Stimulated activated CD8-positive, alpha-beta memory T cell treated with anti-CD3 and anti-CD28 coated beads, Interleukin-2, amount 100 ng/mL, for 48 hours (primary cell): Measurements from ENCODE around the gene TPK1.

Experiments used
- DNase-seq, 2 donors: peaks; one replicate each; pipeline ENCODE4 v3.0.0-alpha.2; 2020; ENCODE audit warnings: low read depth in 2 of 2

Gene TPK1

DNA sequence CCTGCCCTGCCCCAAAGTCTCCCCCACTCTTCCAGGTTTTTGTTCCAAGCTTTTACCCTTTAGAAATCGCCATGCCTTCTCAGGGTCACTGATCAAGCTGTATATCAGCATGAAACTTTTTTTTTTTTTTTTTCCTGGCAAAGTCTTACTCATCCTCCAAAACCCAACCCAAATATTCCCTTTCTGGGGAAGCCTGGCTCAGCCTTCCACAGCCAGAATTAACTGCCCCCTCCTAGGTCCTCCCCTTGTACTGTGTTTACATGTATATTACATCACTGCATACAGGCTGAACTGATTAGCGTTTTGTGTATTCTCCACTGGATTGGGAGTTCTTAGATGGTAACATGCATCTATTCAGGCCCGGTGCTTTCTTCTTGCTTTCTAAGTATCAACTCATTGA lies 427.7 kb downstream of the TPK1 start:
- DNase-seq: no peak

GRCh38 chr7:144407266-144407931 lies 428.5 kb downstream of the TPK1 start:
- no peak for DNase-seq

GRCh38 chr7:144404946-144405345 lies 430.9 kb downstream of the TPK1 start:
- no peak for DNase-seq

GRCh38 chr7:144403649-144404061 lies 432.2 kb downstream of the TPK1 start, which contains the start of gene NOBOX:
Gene NOBOX, minus strand, starts transcription at chr7:144403693.
- no peak for DNase-seq

- DNase-seq: no peak
These were observed 432.8 kb downstream of the TPK1 start for GRCh38 chr7:144403102-144403501.
